ENCODE data around the gene PRRG4. TPM values are rescaled to one million over a fixed set of nuclear protein-coding genes. Genes with fewer than 3 reads are reported as not detected.
A peak's percentile ranks its signal among the peaks of the same experiment; 100 is the strongest.
"Not testable (repeated sequence)": the region's sequence is repeated elsewhere in the genome, so short reads cannot be mapped to it uniquely, and the experiment has no call there.

The PRRG4 gene
- total RNA-seq, 1 donor from 2014 or later, result 3.7 TPM

GRCh38 chr11:32861850-32862577 lies 32.3 kb downstream of the PRRG4 start:
- Histone ChIP-seq H3K36me3 (ENCODE audit: control insufficient read depth, insufficient read depth, low read length) (no peaks in the 10 kb centered on the region), H3K4me3 (ENCODE audit: low read depth, low read length) (no peak overlapping the region), H3K27me3 (ENCODE audit: control insufficient read depth, insufficient read depth, low read length) (no peaks in the 10 kb centered on the region)
- DNase-seq (ENCODE audit: low read depth), result no peak
- TF ChIP-seq, protein P1, sequence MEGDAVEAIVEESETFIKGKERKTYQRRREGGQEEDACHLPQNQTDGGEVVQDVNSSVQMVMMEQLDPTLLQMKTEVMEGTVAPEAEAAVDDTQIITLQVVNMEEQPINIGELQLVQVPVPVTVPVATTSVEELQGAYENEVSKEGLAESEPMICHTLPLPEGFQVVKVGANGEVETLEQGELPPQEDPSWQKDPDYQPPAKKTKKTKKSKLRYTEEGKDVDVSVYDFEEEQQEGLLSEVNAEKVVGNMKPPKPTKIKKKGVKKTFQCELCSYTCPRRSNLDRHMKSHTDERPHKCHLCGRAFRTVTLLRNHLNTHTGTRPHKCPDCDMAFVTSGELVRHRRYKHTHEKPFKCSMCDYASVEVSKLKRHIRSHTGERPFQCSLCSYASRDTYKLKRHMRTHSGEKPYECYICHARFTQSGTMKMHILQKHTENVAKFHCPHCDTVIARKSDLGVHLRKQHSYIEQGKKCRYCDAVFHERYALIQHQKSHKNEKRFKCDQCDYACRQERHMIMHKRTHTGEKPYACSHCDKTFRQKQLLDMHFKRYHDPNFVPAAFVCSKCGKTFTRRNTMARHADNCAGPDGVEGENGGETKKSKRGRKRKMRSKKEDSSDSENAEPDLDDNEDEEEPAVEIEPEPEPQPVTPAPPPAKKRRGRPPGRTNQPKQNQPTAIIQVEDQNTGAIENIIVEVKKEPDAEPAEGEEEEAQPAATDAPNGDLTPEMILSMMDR (IDR thresholded peaks at IDR 0.05; ENCODE audit: insufficient read depth, low read length, poor library complexity, severe bottlenecking), result no peak

- H3K4me3 ChIP-seq (ENCODE audit: low read depth, low read length), result no peak overlapping the region
- DNase-seq (ENCODE audit: low read depth), result no peak
- H3K36me3 ChIP-seq (ENCODE audit: control insufficient read depth, insufficient read depth, low read length), result no peaks in the 10 kb centered on the region
- no peaks in the 10 kb centered on the region for H3K27me3 ChIP-seq (ENCODE audit: control insufficient read depth, insufficient read depth, low read length)
- TF ChIP-seq, protein P1 (IDR thresholded peaks at IDR 0.05; ENCODE audit: insufficient read depth, low read length, poor library complexity, severe bottlenecking), result no peak
Observed at GRCh38 chr11:32864555-32864954, 34.8 kb downstream of the PRRG4 start.

GRCh38 chr11:32868752-32869151 lies 39.0 kb downstream of the PRRG4 start:
- H3K4me3 ChIP-seq (ENCODE audit: low read depth, low read length); DNase-seq (ENCODE audit: low read depth); H3K27me3 ChIP-seq (ENCODE audit: control insufficient read depth, insufficient read depth, low read length); H3K36me3 ChIP-seq (ENCODE audit: control insufficient read depth, insufficient read depth, low read length): not testable (repeated sequence)

GRCh38 chr11:32870676-32871075 lies 40.9 kb downstream of the PRRG4 start:
- Histone ChIP-seq H3K27me3 (ENCODE audit: control insufficient read depth, insufficient read depth, low read length) (no peaks in the 10 kb centered on the region), H3K36me3 (ENCODE audit: control insufficient read depth, insufficient read depth, low read length) (no peaks in the 10 kb centered on the region), H3K4me3 (ENCODE audit: low read depth, low read length) (no peak overlapping the region)
- TF ChIP-seq, protein P1 (IDR thresholded peaks at IDR 0.05; ENCODE audit: insufficient read depth, low read length, poor library complexity, severe bottlenecking), result peak; percentile 28
- no peak for DNase-seq (ENCODE audit: low read depth)

DNA sequence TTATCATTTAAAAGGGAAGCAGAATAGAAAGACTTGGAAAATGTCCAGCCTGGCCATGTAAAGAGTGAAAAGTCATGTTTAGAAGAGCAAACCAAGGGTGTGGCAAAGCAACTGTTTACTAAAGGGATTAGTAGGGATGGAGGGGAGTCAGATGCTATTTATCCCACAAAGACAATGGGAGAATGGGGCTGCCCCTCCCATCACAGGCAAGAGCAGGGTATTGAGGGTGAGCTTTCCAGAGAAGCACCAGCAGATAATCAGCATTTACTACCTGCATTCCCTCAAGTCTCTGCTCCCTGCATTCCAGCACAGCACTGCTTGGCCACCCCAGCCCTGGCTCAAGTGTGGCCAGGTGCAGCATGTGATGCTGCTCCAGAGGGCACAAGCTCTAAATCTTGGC lies 44.4 kb downstream of the PRRG4 start:
- Histone ChIP-seq H3K4me3 (ENCODE audit: low read depth, low read length) (no peak overlapping the region), H3K36me3 (ENCODE audit: control insufficient read depth, insufficient read depth, low read length) (no peaks in the 10 kb centered on the region), H3K27me3 (ENCODE audit: control insufficient read depth, insufficient read depth, low read length) (no peaks in the 10 kb centered on the region)
- no peak for DNase-seq (ENCODE audit: low read depth)
- TF ChIP-seq, protein P1 (IDR thresholded peaks at IDR 0.05; ENCODE audit: insufficient read depth, low read length, poor library complexity, severe bottlenecking), result no peak

GRCh38 chr11:32881286-32881685 lies 51.6 kb downstream of the PRRG4 start:
- TF ChIP-seq, protein P1 (IDR thresholded peaks at IDR 0.05; ENCODE audit: insufficient read depth, low read length, poor library complexity, severe bottlenecking), result no peak
- H3K4me3 ChIP-seq (ENCODE audit: low read depth, low read length), result no peak overlapping the region
- no peak for DNase-seq (ENCODE audit: low read depth)
- H3K27me3 ChIP-seq (ENCODE audit: control insufficient read depth, insufficient read depth, low read length), result no peaks in the 10 kb centered on the region
- H3K36me3 ChIP-seq (ENCODE audit: control insufficient read depth, insufficient read depth, low read length), result no peaks in the 10 kb centered on the region
